BLaER1 (cell line): Measurements from ENCODE around the gene YOD1.

ENCODE experiments used
- H3K27ac ChIP-seq: shearing (Covaris generic); formaldehyde crosslinking; 2 replicates; pipeline ENCODE4 v1.8.1; 2022
- H3K27me3 ChIP-seq: shearing (Covaris generic); formaldehyde crosslinking; 2 replicates; pipeline ENCODE4 v1.8.1; 2022
- H3K36me3 ChIP-seq: shearing (Covaris generic); formaldehyde crosslinking; 2 replicates; pipeline ENCODE4 v1.8.1; 2022
- H3K4me1 ChIP-seq: shearing (Covaris generic); formaldehyde crosslinking; 2 replicates; pipeline ENCODE4 v1.8.1; 2022
- H3K4me2 ChIP-seq: shearing (Covaris generic); formaldehyde crosslinking; 2 replicates; pipeline ENCODE4 v1.8.1; 2022
- H3K4me3 ChIP-seq: shearing (Covaris generic); formaldehyde crosslinking; 2 replicates; pipeline ENCODE4 v1.8.1; 2022
- H3K9ac ChIP-seq: shearing (Covaris generic); formaldehyde crosslinking; 2 replicates; pipeline ENCODE4 v1.8.1; 2022
- H3K9me3 ChIP-seq: shearing (Covaris generic); formaldehyde crosslinking; 2 replicates; pipeline ENCODE4 v1.8.1; 2022
- H4K20me1 ChIP-seq: shearing (Covaris generic); formaldehyde crosslinking; 2 replicates; pipeline ENCODE4 v1.8.1; 2022
- Cebpa-rat ChIP-seq: shearing (Covaris generic); IDR thresholded peaks from 2 replicates; pipeline ENCODE4 v1.8.1; 2022

The YOD1 gene

GRCh38 chr1:206998816-206999215, 52.2 kb downstream of the YOD1 start:
- Histone ChIP-seq H3K9ac (no peak overlapping the region), H3K27me3 (no peaks in the 10 kb centered on the region), H3K9me3 (no peaks in the 10 kb centered on the region), H3K4me2 (no peak overlapping the region), H3K27ac (no peak overlapping the region), H3K36me3 (no peaks in the 10 kb centered on the region), H3K4me1 (no peaks in the 10 kb centered on the region), H4K20me1 (no peaks in the 10 kb centered on the region), H3K4me3 (no peak overlapping the region)
- TF ChIP-seq Cebpa-rat = no peak
